Measurements from ENCODE around the gene RTEL1. TPM values are rescaled to one million over a fixed set of nuclear protein-coding genes. Genes with fewer than 3 reads are reported as not detected.
A peak's percentile ranks its signal among the peaks of the same experiment; 100 is the strongest.

The RTEL1 gene
- total RNA-seq, 1 experiment from 2014 or later: 26.1 TPM

- in situ Hi-C loops (cut with HindIII; ENCODE audit: low pct_unique_long_range_greater_than_20kb, low sequenced_read_pairs): no loop called here
- POLR2A ChIA-PET: interaction anchor here (0.6 kb wide), 1 partner anchor 160 kb away, joined by 10 read pairs; no protein-coding TSS in a partner anchor
- TF ChIP-seq SIN3A (IDR thresholded peaks at IDR 0.05; ENCODE audit: borderline replicate concordance, insufficient read depth, low read depth, low read length): no peak
- TF ChIP-seq, protein P1, sequence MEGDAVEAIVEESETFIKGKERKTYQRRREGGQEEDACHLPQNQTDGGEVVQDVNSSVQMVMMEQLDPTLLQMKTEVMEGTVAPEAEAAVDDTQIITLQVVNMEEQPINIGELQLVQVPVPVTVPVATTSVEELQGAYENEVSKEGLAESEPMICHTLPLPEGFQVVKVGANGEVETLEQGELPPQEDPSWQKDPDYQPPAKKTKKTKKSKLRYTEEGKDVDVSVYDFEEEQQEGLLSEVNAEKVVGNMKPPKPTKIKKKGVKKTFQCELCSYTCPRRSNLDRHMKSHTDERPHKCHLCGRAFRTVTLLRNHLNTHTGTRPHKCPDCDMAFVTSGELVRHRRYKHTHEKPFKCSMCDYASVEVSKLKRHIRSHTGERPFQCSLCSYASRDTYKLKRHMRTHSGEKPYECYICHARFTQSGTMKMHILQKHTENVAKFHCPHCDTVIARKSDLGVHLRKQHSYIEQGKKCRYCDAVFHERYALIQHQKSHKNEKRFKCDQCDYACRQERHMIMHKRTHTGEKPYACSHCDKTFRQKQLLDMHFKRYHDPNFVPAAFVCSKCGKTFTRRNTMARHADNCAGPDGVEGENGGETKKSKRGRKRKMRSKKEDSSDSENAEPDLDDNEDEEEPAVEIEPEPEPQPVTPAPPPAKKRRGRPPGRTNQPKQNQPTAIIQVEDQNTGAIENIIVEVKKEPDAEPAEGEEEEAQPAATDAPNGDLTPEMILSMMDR (IDR thresholded peaks at IDR 0.05): no peak
- no peak for TF ChIP-seq TCF7L2 (IDR thresholded peaks at IDR 0.05; ENCODE audit: low read depth, low read length)
- TF ChIP-seq REST (IDR thresholded peaks at IDR 0.05; ENCODE audit: insufficient read depth in 1 of 2, low read depth in 2 of 2, low read length in 1 of 2): no peak
- TF ChIP-seq POLR2AphosphoS5 (IDR thresholded peaks at IDR 0.05; ENCODE audit: low read depth, low read length): no peak
- Histone ChIP-seq H3K9me3 (ENCODE audit: control insufficient read depth, insufficient read depth, low read depth, low read length) (no peaks in the 10 kb centered on the region), H3K4me3 (ENCODE audit: low read depth in 2 of 2, low read length in 2 of 2) (no peak overlapping the region), H3K27me3 (ENCODE audit: control insufficient read depth, insufficient read depth, low read length) (no peaks in the 10 kb centered on the region), H3K36me3 (ENCODE audit: control insufficient read depth, insufficient read depth, low read length) (no peaks in the 10 kb centered on the region), H3K27ac (ENCODE audit: low read length) (no peak overlapping the region), H3K4me1 (ENCODE audit: control insufficient read depth, insufficient read depth, low read length) (peaks cover 32% of the 10 kb centered on the region)
- DNase-seq (ENCODE audit: low read depth, low spot score) (no peak), ATAC-seq (no peak)
- CTCF ChIA-PET: interaction anchor here (0.5 kb wide), 1 partner anchor 50 kb away, joined by 5 read pairs; no protein-coding TSS in a partner anchor
- intact Hi-C loops (cut with micrococcal nuclease; ENCODE audit: unreplicated experiment): no loop called here
- BruUV-seq (replicated peaks): TSS peak; percentile 52
Measured at GRCh38 chr20:63734946-63735858, 77.1 kb downstream of the RTEL1 start.

DNA sequence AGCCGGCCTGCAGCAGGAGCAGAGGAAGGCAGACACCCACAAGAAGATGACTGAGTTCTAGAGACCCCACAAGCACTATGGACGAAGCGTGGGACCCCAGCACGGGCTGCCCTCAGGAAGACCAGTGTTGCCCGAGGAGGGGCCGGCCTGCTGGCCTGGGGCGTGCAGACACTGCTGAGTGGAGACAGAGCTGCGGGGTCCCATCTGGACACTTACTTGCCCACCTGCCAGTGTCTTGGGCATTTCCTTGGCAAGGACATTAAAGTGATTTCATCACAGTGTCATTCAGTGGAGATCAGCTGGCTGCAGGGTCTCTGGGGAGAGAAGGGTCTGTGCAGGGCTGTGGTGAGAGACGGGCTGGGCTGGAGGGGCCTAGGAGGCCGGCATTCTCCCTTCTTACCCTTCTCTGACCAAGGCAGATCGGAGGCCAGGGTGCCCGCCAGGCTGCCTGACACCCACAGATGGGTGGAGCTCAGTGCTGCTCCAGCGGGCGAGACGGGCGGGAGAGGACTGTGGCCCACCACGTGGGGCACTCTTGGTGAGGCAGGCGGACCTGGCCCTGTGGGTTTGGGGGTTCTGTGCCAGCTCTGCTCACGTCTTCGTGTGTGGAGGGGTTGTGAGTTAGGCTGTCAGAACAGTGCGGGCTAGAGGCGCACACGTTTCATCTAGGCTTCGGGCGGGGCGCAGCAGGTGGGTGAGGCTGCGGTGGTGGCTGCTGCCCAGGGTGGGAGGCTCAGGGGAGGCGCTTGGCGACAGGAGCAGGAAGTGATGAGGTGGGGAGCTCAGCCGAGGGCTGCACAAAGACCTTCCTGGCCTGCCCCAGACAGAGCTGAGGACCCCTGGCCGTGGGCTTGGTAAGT lies 78.0 kb downstream of the RTEL1 start, which contains the start of gene LIME1:
Gene LIME1, plus strand, starts transcription at position 806 of the 860 bp plus-strand sequence. CDS start 886 bp downstream, outside the sequence.
- Histone ChIP-seq H3K27ac (ENCODE audit: low read length) (no peak within 1 kb of the TSS), H3K4me3 (ENCODE audit: low read depth in 2 of 2, low read length in 2 of 2) (no peak within 1 kb of the TSS), H3K9me3 (ENCODE audit: control insufficient read depth, insufficient read depth, low read depth, low read length) (no peaks in the 10 kb centered on the region), H3K36me3 (ENCODE audit: control insufficient read depth, insufficient read depth, low read length) (no peaks in the 10 kb centered on the region), H3K4me1 (ENCODE audit: control insufficient read depth, insufficient read depth, low read length) (peaks cover 34% of the 10 kb centered on the region), H3K27me3 (ENCODE audit: control insufficient read depth, insufficient read depth, low read length) (no peaks in the 10 kb centered on the region)
- ChIA-PET CTCF (interaction anchor here (0.6 to 0.7 kb wide), 2 partner anchors 15 to 197 kb away, joined by 3 to 5 read pairs; no protein-coding TSS in a partner anchor), POLR2A (no interaction called here)
- ATAC-seq (no peak), DNase-seq (ENCODE audit: low read depth, low spot score) (no peak)
- in situ Hi-C loops (cut with HindIII; ENCODE audit: low pct_unique_long_range_greater_than_20kb, low sequenced_read_pairs) (no loop called here), intact Hi-C loops (cut with micrococcal nuclease; ENCODE audit: unreplicated experiment) (no loop called here)
- no peak for TF ChIP-seq POLR2AphosphoS5 (IDR thresholded peaks at IDR 0.05; ENCODE audit: low read depth, low read length)
- TF ChIP-seq, protein P1 (IDR thresholded peaks at IDR 0.05): no peak
- TF ChIP-seq TCF7L2 (IDR thresholded peaks at IDR 0.05; ENCODE audit: low read depth, low read length): no peak
- no peak for TF ChIP-seq REST (IDR thresholded peaks at IDR 0.05; ENCODE audit: insufficient read depth in 1 of 2, low read depth in 2 of 2, low read length in 1 of 2)
- TF ChIP-seq SIN3A (IDR thresholded peaks at IDR 0.05; ENCODE audit: borderline replicate concordance, insufficient read depth, low read depth, low read length): no peak
- BruUV-seq (replicated peaks): no TSS peak

Data from Panc1 (cell line).